Measurements from ENCODE around the gene CYTIP. TPM values are rescaled to one million over a fixed set of nuclear protein-coding genes. Genes with fewer than 3 reads are reported as not detected.
A peak's percentile ranks its signal among the peaks of the same experiment; 100 is the strongest.
"Not testable (repeated sequence)": the region's sequence is repeated elsewhere in the genome, so short reads cannot be mapped to it uniquely, and the experiment has no call there.

The CYTIP gene
- total RNA-seq, 3 donors from 2014 or later, result 183 to 207 (median 195) TPM

DNA sequence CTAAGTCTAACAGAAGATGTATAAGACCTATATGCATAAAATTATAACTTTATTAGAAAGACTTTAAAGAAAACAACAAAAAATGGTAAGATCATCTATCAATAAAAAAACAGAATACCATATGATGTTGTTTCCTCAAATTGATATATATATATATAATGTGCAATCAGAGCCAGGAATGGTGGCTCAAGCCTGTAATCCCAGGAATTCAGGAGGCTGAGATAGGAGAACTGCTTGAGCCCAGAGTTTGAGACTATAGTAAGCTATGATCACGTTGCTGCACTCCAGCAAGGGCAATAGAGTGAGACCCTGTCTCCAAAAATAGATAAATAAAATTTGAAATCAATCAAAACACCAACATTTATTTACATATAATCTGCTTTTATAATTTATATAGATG, 19.5 kb downstream of the CYTIP start:
- Mint-ChIP-seq H3K36me3 (ENCODE audit: insufficient read depth) (peaks cover 78% of the 10 kb centered on the region), H3K27me3 (ENCODE audit: low read depth) (no peaks in the 10 kb centered on the region), H3K4me3 (no peak overlapping the region), H3K9me3 (peaks cover 16% of the 10 kb centered on the region), H3K4me1 (ENCODE audit: low read depth) (peaks cover 73% of the 10 kb centered on the region)
- ATAC-seq, result no peak
- no peak for DNase-seq

DNA sequence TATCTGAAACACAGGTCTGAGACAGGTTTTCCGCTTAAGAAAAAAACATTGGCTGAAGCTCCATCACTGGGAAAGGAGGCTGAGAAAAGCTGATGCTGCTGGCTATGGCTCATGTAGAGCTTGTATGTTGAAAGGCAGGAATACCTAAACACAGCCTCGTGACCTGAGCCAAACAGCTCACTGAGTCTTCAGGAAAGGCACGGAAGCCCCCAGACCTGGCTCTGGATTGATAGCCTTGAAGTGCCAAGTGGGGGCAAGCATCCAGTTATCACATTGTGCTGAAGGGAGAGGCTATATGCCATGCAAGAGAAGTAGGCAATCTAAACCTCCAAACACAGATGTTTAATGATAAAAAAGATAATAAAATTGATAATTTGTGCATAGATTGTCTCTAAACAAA, 21.9 kb downstream of the CYTIP start:
- peaks cover 16% of the 10 kb centered on the region for H3K9me3 Mint-ChIP-seq
- peaks cover 73% of the 10 kb centered on the region for H3K36me3 Mint-ChIP-seq (ENCODE audit: insufficient read depth)
- no peak overlapping the region for H3K4me3 Mint-ChIP-seq
- DNase-seq, result no peak
- peaks cover 72% of the 10 kb centered on the region for H3K4me1 Mint-ChIP-seq (ENCODE audit: low read depth)
- no peak for ATAC-seq
- no peaks in the 10 kb centered on the region for H3K27me3 Mint-ChIP-seq (ENCODE audit: low read depth)

- DNase-seq, result no peak
- no peak for ATAC-seq
- H3K4me3 Mint-ChIP-seq, result no peak overlapping the region
- H3K27me3 Mint-ChIP-seq (ENCODE audit: low read depth), result no peaks in the 10 kb centered on the region
- peaks cover 71% of the 10 kb centered on the region for H3K4me1 Mint-ChIP-seq (ENCODE audit: low read depth)
- peaks cover 71% of the 10 kb centered on the region for H3K36me3 Mint-ChIP-seq (ENCODE audit: insufficient read depth)
- H3K9me3 Mint-ChIP-seq, result peaks cover 12% of the 10 kb centered on the region
These were observed 22.5 kb downstream of the CYTIP start for GRCh38 chr2:157421331-157421944.

- Mint-ChIP-seq H3K4me1 (ENCODE audit: low read depth) (peaks cover 70% of the 10 kb centered on the region), H3K27me3 (ENCODE audit: low read depth) (no peaks in the 10 kb centered on the region), H3K4me3 (no peak overlapping the region), H3K36me3 (ENCODE audit: insufficient read depth) (peaks cover 68% of the 10 kb centered on the region), H3K9me3 (peaks cover 8% of the 10 kb centered on the region)
- ATAC-seq (peak; percentile 59 to 73), DNase-seq (no peak)
These were observed 23.0 kb downstream of the CYTIP start for GRCh38 chr2:157420771-157421323.

- H3K27me3 Mint-ChIP-seq (ENCODE audit: low read depth), result no peaks in the 10 kb centered on the region
- H3K9me3 Mint-ChIP-seq, result peaks cover 4% of the 10 kb centered on the region
- peak overlapping the region; percentile 9 for H3K4me3 Mint-ChIP-seq
- DNase-seq, result no peak
- ATAC-seq, result no peak
- H3K36me3 Mint-ChIP-seq (ENCODE audit: insufficient read depth), result peaks cover 72% of the 10 kb centered on the region
- H3K4me1 Mint-ChIP-seq (ENCODE audit: low read depth), result peaks cover 83% of the 10 kb centered on the region
These were observed 24.8 kb downstream of the CYTIP start for GRCh38 chr2:157419031-157419575.

DNA sequence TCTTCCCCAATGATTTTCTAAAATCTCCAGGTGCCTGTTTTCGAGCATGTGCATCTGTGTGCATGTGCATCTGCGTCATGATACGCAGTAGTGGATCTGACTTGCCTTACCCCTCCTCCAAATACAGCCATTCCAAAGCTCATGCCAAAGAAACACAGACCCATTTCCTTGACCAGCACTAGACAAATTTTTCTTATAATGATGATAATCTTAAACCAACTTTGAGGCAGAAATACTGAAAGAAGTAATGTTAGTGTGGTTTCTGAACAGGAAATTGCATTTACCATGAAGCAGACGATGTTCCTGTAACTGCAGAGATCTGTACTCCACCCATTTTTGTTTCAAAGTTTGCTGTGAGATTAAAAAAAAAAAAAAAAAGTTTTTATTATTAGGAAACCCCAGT, 25.6 kb downstream of the CYTIP start:
- peaks cover 4% of the 10 kb centered on the region for H3K9me3 Mint-ChIP-seq
- H3K27me3 Mint-ChIP-seq (ENCODE audit: low read depth), result no peaks in the 10 kb centered on the region
- peak overlapping the region; percentile 78 for H3K4me3 Mint-ChIP-seq
- peaks cover 89% of the 10 kb centered on the region for H3K4me1 Mint-ChIP-seq (ENCODE audit: low read depth)
- H3K36me3 Mint-ChIP-seq (ENCODE audit: insufficient read depth), result peaks cover 74% of the 10 kb centered on the region
- no peak for ATAC-seq
- DNase-seq, result no peak

DNA sequence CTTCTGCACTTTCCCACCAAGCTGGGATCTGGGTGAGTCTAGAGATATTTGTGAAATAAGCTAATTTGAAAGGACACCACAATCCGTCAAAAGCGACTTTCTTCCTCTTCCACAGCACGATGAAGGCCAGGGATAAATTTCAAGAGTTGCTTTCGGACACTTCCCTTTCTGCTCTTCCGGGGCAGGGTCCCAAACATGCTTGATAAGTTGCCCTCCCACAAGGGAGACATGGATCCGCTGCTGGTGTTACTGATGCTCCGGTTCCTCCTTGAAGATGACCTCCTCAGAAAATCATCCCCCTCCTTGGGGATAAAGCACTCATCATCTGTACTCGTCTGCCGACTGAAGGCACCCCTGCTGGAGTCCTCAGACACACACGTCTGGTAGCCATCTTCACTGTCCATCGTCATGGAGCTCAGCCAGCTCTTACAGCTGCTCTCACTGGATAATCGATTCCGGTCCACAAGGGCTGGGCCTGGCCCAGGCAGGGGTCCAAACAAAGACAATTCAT, 28.2 kb downstream of the CYTIP start:
- peak overlapping the region; percentile 32 for H3K4me3 Mint-ChIP-seq
- H3K4me1 Mint-ChIP-seq (ENCODE audit: low read depth), result peaks cover 90% of the 10 kb centered on the region
- H3K9me3 Mint-ChIP-seq, result no peaks in the 10 kb centered on the region
- peaks cover 72% of the 10 kb centered on the region for H3K36me3 Mint-ChIP-seq (ENCODE audit: insufficient read depth)
- H3K27me3 Mint-ChIP-seq (ENCODE audit: low read depth), result no peaks in the 10 kb centered on the region
- DNase-seq, result no peak
- ATAC-seq, result no peak

DNA sequence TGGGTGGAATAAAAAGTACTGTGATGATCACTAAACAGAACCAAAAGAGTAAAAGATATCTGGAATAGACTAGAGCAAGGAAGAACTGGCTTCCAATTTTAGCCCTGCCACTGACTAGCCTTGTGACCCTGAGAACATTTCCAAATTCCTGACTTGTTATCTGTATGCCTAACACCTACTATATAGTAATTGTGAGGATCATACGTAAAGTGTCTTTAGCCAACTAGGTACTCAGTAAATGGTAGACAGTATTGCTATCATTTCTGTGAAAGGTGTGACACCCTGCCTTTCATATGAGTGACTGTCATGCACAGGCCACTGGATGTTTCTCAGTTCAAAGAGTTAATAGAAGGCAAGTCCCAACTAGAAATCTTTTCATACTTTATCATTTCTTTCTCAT, 29.8 kb downstream of the CYTIP start:
- Mint-ChIP-seq H3K36me3 (ENCODE audit: insufficient read depth) (peaks cover 69% of the 10 kb centered on the region), H3K4me3 (peak overlapping the region; percentile 70), H3K4me1 (ENCODE audit: low read depth) (peaks cover 92% of the 10 kb centered on the region), H3K27me3 (ENCODE audit: low read depth) (no peaks in the 10 kb centered on the region), H3K9me3 (peaks cover 6% of the 10 kb centered on the region)
- peak; percentile 22 to 25 for ATAC-seq
- DNase-seq, result no peak

GRCh38 chr2:157413326-157414035, 30.4 kb downstream of the CYTIP start:
- peaks cover 7% of the 10 kb centered on the region for H3K9me3 Mint-ChIP-seq
- peaks cover 91% of the 10 kb centered on the region for H3K4me1 Mint-ChIP-seq (ENCODE audit: low read depth)
- DNase-seq, result peak; percentile 47
- ATAC-seq, result peak; percentile 78 to 79
- peak overlapping the region; percentile 70 for H3K4me3 Mint-ChIP-seq
- H3K27me3 Mint-ChIP-seq (ENCODE audit: low read depth), result no peaks in the 10 kb centered on the region
- H3K36me3 Mint-ChIP-seq (ENCODE audit: insufficient read depth), result peaks cover 69% of the 10 kb centered on the region

DNA sequence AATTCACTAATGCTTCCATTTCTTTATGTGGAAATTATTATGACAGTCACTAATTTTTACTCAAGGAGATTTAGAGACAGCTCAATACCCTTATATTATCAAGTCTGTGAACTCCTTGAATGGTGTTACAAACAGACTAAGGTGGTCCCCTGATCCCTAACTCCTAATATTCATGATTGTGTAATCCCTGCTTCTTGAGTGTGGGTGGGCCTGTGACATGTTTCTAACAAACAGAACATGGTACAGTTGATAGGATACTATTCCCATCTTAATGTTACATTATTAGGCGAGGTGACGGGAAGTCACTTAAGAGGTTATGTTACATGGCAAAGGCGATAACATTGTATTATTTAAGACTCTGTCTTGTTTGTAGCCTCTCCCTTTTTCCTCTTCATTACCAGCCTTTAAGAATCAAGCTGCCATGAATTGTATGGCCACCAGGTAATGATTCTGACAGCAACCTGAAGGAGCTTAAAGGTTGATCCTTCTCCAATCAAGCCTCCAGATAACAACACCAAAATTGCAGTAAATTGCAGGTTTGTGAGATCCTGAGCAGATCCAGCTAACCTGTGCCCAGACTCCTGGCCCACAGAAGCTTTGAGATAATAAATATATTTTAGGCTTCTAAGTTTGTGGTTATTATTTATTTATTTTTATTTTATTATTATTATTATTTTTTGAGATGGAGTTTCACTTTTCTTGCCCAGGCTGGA, 32.1 kb downstream of the CYTIP start:
- peaks cover 83% of the 10 kb centered on the region for H3K4me1 Mint-ChIP-seq (ENCODE audit: low read depth)
- ATAC-seq (no peak), DNase-seq (no peak)
- no peaks in the 10 kb centered on the region for H3K27me3 Mint-ChIP-seq (ENCODE audit: low read depth)
- H3K9me3 Mint-ChIP-seq, result peaks cover 11% of the 10 kb centered on the region
- peaks cover 59% of the 10 kb centered on the region for H3K36me3 Mint-ChIP-seq (ENCODE audit: insufficient read depth)
- no peak overlapping the region for H3K4me3 Mint-ChIP-seq

- H3K4me3 Mint-ChIP-seq; DNase-seq; ATAC-seq; H3K27me3 Mint-ChIP-seq (ENCODE audit: low read depth): not testable (repeated sequence)
- Mint-ChIP-seq H3K4me1 (ENCODE audit: low read depth) (peaks cover 82% of the 10 kb centered on the region), H3K36me3 (ENCODE audit: insufficient read depth) (peaks cover 50% of the 10 kb centered on the region), H3K9me3 (peaks cover 15% of the 10 kb centered on the region)
These were observed 38.5 kb downstream of the CYTIP start for GRCh38 chr2:157405398-157405797.

- Mint-ChIP-seq H3K36me3 (ENCODE audit: insufficient read depth) (peaks cover 49% of the 10 kb centered on the region), H3K4me1 (ENCODE audit: low read depth) (peaks cover 76% of the 10 kb centered on the region), H3K27me3 (ENCODE audit: low read depth) (no peaks in the 10 kb centered on the region), H3K9me3 (peaks cover 16% of the 10 kb centered on the region), H3K4me3 (peak overlapping the region; percentile 29)
- ATAC-seq (peak; percentile 98), DNase-seq (peak; percentile 64)
These were observed 39.5 kb downstream of the CYTIP start for GRCh38 chr2:157404363-157404762.

GRCh38 chr2:157402801-157403485, 40.9 kb downstream of the CYTIP start:
- H3K9me3 Mint-ChIP-seq, result peaks cover 16% of the 10 kb centered on the region
- not testable (repeated sequence) for DNase-seq; H3K4me3 Mint-ChIP-seq; H3K27me3 Mint-ChIP-seq (ENCODE audit: low read depth); ATAC-seq
- peaks cover 46% of the 10 kb centered on the region for H3K36me3 Mint-ChIP-seq (ENCODE audit: insufficient read depth)
- peaks cover 69% of the 10 kb centered on the region for H3K4me1 Mint-ChIP-seq (ENCODE audit: low read depth)

All from activated T-cell treated with anti-CD3 and anti-CD28 coated beads, Interleukin-2, amount 50 U/mL, for 4 hours (primary cell).